Hepatocyte (in vitro differentiated cells): ENCODE results near the gene GJC1. TPM values are rescaled to one million over a fixed set of nuclear protein-coding genes. Genes with fewer than 3 reads are reported as not detected.

Source experiments
- DNase-seq: peaks from one replicate; pipeline ENCODE4 v3.0.0-alpha.2; 2016; ENCODE audit warnings: low spot score
- H2AFZ ChIP-seq: fragments of 200-600 bp; sonication (generic); 2 replicates; pipeline ENCODE4 v1.6.0; 2016; ENCODE audit warnings: antibody characterized with exemption, mild to moderate bottlenecking
- H3K27ac ChIP-seq: fragments of 200-600 bp; sonication (generic); 2 replicates; pipeline ENCODE4 v1.5.1; 2016; ENCODE audit warnings: mild to moderate bottlenecking
- H3K27me3 ChIP-seq: fragments of 200-600 bp; sonication (generic); 2 replicates; pipeline ENCODE4 v1.6.1; 2016
- H3K36me3 ChIP-seq: fragments of 200-600 bp; sonication (generic); replicated peaks from 2 replicates; pipeline ENCODE4 v1.5.1; 2016; ENCODE audit warnings: low read depth; ENCODE audit not compliant: insufficient read depth
- H3K4me1 ChIP-seq: fragments of 200-600 bp; sonication (generic); 2 replicates; pipeline ENCODE4 v1.5.1; 2016; ENCODE audit warnings: mild to moderate bottlenecking, moderate library complexity; ENCODE audit not compliant: insufficient read depth
- H3K4me2 ChIP-seq: fragments of 200-600 bp; sonication (generic); 2 replicates; pipeline ENCODE4 v1.6.0; 2016
- H3K4me3 ChIP-seq: fragments of 200-600 bp; sonication (generic); 2 replicates; pipeline ENCODE4 v1.5.1; 2016; ENCODE audit warnings: mild to moderate bottlenecking
- H3K79me2 ChIP-seq: fragments of 200-600 bp; sonication (generic); 2 replicates; pipeline ENCODE4 v1.6.0; 2017; ENCODE audit warnings: mild to moderate bottlenecking
- H3K9me2 ChIP-seq: fragments of 200-600 bp; sonication (generic); replicated peaks from 2 replicates; pipeline ENCODE4 v1.6.0; 2017; ENCODE audit warnings: mild to moderate bottlenecking; ENCODE audit not compliant: insufficient read depth
- H3K9me3 ChIP-seq: fragments of 200-600 bp; sonication (generic); 2 replicates; pipeline ENCODE4 v1.5.1; 2016; ENCODE audit warnings: low read depth, mild to moderate bottlenecking
- H4K20me1 ChIP-seq: fragments of 200-600 bp; sonication (generic); 2 replicates; pipeline ENCODE4 v1.6.0; 2016; ENCODE audit warnings: mild to moderate bottlenecking; ENCODE audit not compliant: insufficient read depth, poor library complexity, severe bottlenecking
- EZH2 ChIP-seq: fragments of 200-600 bp; sonication (generic); IDR thresholded peaks from 2 replicates; pipeline ENCODE4 v1.6.1; 2016; ENCODE audit warnings: antibody characterized with exemption, mild to moderate bottlenecking, borderline replicate concordance
- EZH2phosphoT487 ChIP-seq: fragments of 200-600 bp; sonication (generic); IDR thresholded peaks from one replicate; pipeline ENCODE4 v1.6.1; 2018; ENCODE audit warnings: antibody characterized with exemption, mild to moderate bottlenecking, low read depth, moderate library complexity; ENCODE audit not compliant: unreplicated experiment, severe bottlenecking
- WGBS: methylation state at CpG from one replicate; pipeline ENCODE4 v1.1.6; 2016; ENCODE audit warnings: low lambda C conversion rate; ENCODE audit errors: missing lambda C conversion rate; 5-methylcytosine and 5-hydroxymethylcytosine counted together
- polyA plus RNA-seq: library from polyadenylated mRNA; unstranded; fragments of >200 nt; fragmentation: Nextera tagmentation; extraction: Ambion mirVana; gene quantifications from 2 replicates; pipeline ENCODE4 v1.2.1, GENCODE V29; 2016
- total RNA-seq: library from RNA; depleted of rRNA; stranded (reverse); fragments of >200 nt; gene quantifications from 2 replicates; pipeline ENCODE4 v1.2.3, GENCODE V29; 2014
- TF ChIP-seq, protein P1 (sequence below): fragments of 200-600 bp; sonication (generic); IDR thresholded peaks from 2 replicates; pipeline ENCODE4 v1.5.1; 2016; ENCODE audit warnings: antibody characterized with exemption, mild to moderate bottlenecking; ENCODE audit not compliant: poor library complexity

The GJC1 gene
- total and polyA plus RNA-seq, 2 experiments from 2014 or later = 7.5 to 11.4 TPM

DNA sequence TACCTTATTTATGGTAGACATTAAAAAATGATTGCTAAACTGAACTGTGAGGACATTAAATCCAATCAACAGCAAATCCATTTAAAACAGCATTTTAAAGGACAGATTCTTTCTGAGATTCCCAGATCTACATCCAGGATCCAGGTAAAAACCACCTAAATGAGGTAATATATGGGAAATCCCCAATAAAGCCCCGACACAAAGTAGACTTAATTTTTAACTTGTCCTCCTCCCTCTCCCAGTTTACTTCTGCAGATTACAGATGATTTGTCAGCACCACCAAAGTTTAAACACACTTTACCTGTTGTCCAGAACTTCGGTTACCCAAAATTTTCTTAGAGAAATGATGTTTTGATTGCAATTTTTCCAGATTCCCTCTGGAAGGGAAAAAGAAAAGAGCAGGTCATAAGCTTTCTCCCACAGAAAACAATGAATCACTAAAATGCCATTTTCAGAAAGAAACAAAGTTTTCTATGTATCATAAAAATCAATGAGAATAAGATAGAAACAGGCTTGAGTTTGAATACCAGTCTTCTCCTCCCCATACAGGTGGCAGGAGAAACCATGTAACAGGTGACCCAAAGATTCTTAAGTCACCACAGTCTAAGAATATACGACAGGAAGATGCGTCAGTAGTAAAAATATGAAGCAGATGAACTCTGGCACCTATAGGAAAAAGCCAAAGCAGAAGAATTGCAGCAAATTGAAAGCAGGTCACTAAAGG lies 22.8 kb downstream of the GJC1 start:
- Histone ChIP-seq H3K4me2 (no peak overlapping the region), H3K36me3 (no peaks in the 10 kb centered on the region), H3K4me1 (peaks cover 6% of the 10 kb centered on the region), H3K27me3 (no peaks in the 10 kb centered on the region), H3K27ac (no peak overlapping the region), H3K4me3 (no peak overlapping the region), H4K20me1 (no peaks in the 10 kb centered on the region), H3K79me2 (peaks cover 37% of the 10 kb centered on the region), H3K9me3 (no peaks in the 10 kb centered on the region), H3K9me2 (no peaks in the 10 kb centered on the region), H2AFZ (no peak overlapping the region)
- WGBS = 88% methylated on average over 4 of the region's 4 CpGs
- TF ChIP-seq EZH2phosphoT487 (no peak), EZH2 (no peak)
- TF ChIP-seq, protein P1, sequence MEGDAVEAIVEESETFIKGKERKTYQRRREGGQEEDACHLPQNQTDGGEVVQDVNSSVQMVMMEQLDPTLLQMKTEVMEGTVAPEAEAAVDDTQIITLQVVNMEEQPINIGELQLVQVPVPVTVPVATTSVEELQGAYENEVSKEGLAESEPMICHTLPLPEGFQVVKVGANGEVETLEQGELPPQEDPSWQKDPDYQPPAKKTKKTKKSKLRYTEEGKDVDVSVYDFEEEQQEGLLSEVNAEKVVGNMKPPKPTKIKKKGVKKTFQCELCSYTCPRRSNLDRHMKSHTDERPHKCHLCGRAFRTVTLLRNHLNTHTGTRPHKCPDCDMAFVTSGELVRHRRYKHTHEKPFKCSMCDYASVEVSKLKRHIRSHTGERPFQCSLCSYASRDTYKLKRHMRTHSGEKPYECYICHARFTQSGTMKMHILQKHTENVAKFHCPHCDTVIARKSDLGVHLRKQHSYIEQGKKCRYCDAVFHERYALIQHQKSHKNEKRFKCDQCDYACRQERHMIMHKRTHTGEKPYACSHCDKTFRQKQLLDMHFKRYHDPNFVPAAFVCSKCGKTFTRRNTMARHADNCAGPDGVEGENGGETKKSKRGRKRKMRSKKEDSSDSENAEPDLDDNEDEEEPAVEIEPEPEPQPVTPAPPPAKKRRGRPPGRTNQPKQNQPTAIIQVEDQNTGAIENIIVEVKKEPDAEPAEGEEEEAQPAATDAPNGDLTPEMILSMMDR = no peak
- DNase-seq = no peak

DNA sequence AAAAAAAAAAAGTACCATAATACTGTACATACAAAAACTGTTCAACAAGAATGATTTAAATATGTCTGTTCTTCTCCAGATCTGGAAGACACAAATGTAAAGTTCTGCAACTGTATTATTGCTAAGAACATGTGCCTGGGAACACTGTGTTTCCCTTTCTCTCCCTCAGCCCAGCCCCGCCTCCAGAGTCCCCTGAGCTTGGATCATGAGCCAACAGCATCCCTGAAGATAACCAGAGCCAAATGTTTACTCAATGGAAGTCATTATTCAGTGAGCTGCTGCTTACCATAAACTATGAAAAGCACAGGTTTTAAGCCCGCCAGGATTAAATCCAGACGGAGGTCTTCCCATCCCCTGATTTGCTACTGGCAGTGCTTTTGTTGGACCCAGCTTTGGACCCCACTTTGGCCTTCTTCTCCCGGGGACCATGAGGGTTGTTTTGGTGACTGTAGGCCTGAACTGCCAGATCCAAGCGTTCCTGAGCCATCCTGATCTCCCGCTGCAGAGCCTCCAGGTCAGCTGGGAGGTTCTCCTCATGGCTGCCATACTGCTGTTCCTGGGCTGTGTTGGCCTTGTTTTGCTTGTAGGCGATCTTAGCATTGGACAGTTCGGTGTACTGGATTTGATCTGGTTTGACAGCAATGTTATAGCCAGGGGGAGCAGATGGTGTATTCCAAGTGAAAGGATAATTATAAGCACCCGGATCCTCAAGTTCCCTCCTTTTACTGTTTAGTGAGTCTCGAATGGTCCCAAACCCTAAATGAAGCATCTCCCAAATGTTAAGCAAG lies 25.6 kb downstream of the GJC1 start:
- Histone ChIP-seq H3K4me1 (peaks cover 6% of the 10 kb centered on the region), H3K9me2 (no peaks in the 10 kb centered on the region), H3K9me3 (no peaks in the 10 kb centered on the region), H3K4me3 (no peak overlapping the region), H4K20me1 (no peaks in the 10 kb centered on the region), H2AFZ (no peak overlapping the region), H3K27me3 (no peaks in the 10 kb centered on the region), H3K27ac (peak overlapping the region; percentile 51), H3K4me2 (peak overlapping the region; percentile 19), H3K79me2 (peaks cover 20% of the 10 kb centered on the region), H3K36me3 (no peaks in the 10 kb centered on the region)
- TF ChIP-seq EZH2phosphoT487 = no peak
- TF ChIP-seq EZH2 = no peak
- TF ChIP-seq, protein P1 = no peak
- 63% methylated on average over 10 of the region's 10 CpGs for WGBS
- peak; percentile 70 for DNase-seq

DNA sequence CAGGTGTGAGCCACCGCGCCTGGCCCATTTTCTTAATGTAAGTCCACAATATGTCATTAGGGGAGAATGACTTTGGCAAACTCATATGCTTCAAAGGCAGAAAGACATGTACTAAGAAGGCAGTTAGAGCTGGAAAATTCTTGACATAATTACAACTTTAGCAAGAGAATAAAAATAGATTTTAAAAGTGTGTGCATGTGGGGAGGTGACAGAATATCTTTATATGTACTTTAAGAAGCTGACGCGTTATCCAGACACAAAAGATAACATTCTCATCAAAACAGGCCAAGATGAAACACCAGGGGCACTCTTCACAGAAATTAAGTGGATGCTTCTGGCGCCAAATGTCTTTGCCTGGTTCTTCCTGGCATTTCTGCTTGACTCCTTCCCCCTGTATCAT lies 28.2 kb downstream of the GJC1 start:
- Histone ChIP-seq H3K36me3 (no peaks in the 10 kb centered on the region), H3K4me1 (peaks cover 6% of the 10 kb centered on the region), H3K4me3 (no peak overlapping the region), H4K20me1 (no peaks in the 10 kb centered on the region), H3K79me2 (peaks cover 8% of the 10 kb centered on the region), H2AFZ (no peak overlapping the region), H3K27ac (no peak overlapping the region), H3K27me3 (no peaks in the 10 kb centered on the region), H3K9me3 (no peaks in the 10 kb centered on the region), H3K4me2 (no peak overlapping the region), H3K9me2 (no peaks in the 10 kb centered on the region)
- DNase-seq = no peak
- 90% methylated on average over 5 of the region's 5 CpGs for WGBS
- no peak for TF ChIP-seq EZH2phosphoT487
- TF ChIP-seq EZH2 = no peak
- TF ChIP-seq, protein P1 = no peak
